Stimulated activated naive CD8-positive, alpha-beta T cell treated with anti-CD3 and anti-CD28 coated beads, Interleukin-15, Interleukin-2, amounts not matched to agents 100 ng/mL and 50 ng/mL, for 24 hours (primary cell): ENCODE results near the gene NEK6.

Experiments
- H3K27ac Mint-ChIP-seq: one replicate; pipeline ENCODE4 v1.8.0; 2021; ENCODE audit warnings: mild to moderate bottlenecking, mixed read lengths
- H3K27me3 Mint-ChIP-seq: one replicate; pipeline ENCODE4 v1.8.0; 2021; ENCODE audit warnings: mixed read lengths
- H3K36me3 Mint-ChIP-seq: one replicate; pipeline ENCODE4 v1.8.0; 2021; ENCODE audit warnings: low read depth, mixed read lengths
- H3K4me1 Mint-ChIP-seq: one replicate; pipeline ENCODE4 v1.8.0; 2021; ENCODE audit warnings: low read depth, mixed read lengths
- H3K4me3 Mint-ChIP-seq: one replicate; pipeline ENCODE4 v1.8.0; 2021; ENCODE audit warnings: mild to moderate bottlenecking, mixed read lengths
- H3K9me3 Mint-ChIP-seq: one replicate; pipeline ENCODE4 v1.8.0; 2021; ENCODE audit warnings: mixed read lengths

NEK6 gene

DNA sequence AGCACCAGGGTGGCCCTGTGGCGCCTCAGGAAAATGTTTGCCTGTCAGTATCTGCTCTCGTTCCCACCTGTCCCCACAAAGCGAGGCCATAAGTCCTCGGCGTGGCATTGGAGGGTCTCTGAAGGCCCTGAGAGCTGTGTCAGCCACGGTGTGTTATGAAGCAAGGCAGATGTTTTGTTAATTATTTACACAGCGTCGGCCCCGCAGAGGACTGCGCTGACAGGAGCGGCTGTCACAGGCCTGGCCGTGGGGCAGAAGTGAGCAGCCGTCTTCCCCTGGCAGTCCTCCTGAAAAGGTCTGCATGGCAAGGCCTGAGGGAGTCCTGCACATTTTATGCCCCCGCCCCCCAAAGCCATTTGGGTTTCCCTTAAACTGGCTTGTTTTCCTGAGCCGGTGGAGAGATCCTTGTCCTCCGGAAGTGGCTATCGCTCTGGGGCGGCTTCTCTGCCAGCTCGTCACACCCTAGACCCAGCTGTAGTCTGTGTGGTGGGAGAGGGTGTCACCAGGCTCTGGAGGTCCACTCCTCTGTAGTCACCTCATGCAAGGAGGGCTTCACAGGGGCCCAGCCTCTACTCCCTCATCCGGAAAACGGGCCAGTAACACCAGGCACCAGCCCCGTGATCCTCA lies 6.2 kb downstream of the NEK6 start:
- peaks cover 27% of the 10 kb centered on the region for H3K27me3 Mint-ChIP-seq
- peaks cover 53% of the 10 kb centered on the region for H3K4me1 Mint-ChIP-seq
- H3K27ac Mint-ChIP-seq = no peak overlapping the region
- no peak overlapping the region for H3K4me3 Mint-ChIP-seq
- no peaks in the 10 kb centered on the region for H3K36me3 Mint-ChIP-seq
- H3K9me3 Mint-ChIP-seq = no peaks in the 10 kb centered on the region

DNA sequence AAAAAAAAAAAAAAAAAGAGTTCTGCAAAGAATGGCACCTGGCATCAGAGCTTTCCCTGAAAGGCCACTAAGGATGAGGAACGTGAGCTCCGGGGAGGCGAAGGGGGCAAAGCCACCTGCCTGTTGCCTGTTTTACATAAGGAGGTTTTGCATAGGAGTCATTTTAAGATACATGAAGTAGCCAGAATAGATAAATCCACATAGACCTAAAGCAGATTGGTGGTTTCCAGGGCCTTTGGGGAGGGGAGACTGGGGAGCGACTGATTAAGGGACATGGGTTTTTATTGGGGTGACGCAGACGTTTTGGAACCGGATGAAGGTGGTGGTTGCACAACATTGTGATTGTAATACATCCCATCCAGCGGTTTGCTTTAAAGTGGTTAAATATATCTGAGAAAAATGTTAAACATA lies 7.1 kb downstream of the NEK6 start:
- peaks cover 46% of the 10 kb centered on the region for H3K4me1 Mint-ChIP-seq

DNA sequence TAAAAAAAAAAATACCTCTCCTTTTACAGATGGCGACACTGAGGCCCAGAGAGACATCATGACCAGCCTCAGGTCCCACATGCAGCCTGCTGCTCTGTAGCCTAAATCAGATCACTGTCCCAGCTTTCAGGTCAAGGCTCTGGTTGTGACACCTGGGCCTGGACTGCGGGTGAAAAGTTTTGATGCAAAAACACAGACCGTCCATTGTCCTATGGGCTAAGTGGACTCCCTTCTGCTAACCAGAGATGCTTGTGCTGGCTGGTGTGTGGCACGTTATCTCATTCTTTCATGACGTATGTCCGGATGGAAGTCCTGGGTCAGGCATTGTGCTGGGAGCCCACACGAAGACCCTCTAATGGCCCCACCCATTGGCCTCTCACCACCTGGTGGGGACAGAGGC lies 7.8 kb downstream of the NEK6 start:
- H3K27me3 Mint-ChIP-seq = peaks cover 17% of the 10 kb centered on the region
- H3K27ac Mint-ChIP-seq = no peak overlapping the region
- H3K4me1 Mint-ChIP-seq = peaks cover 43% of the 10 kb centered on the region
- no peaks in the 10 kb centered on the region for H3K36me3 Mint-ChIP-seq
- H3K9me3 Mint-ChIP-seq = no peaks in the 10 kb centered on the region
- no peak overlapping the region for H3K4me3 Mint-ChIP-seq

More for the DNA sequence above, 7.1 kb downstream of the NEK6 start:
- Mint-ChIP-seq H3K4me3 (no peak overlapping the region), H3K27ac (no peak overlapping the region), H3K9me3 (no peaks in the 10 kb centered on the region), H3K27me3 (peaks cover 20% of the 10 kb centered on the region), H3K36me3 (no peaks in the 10 kb centered on the region)

DNA sequence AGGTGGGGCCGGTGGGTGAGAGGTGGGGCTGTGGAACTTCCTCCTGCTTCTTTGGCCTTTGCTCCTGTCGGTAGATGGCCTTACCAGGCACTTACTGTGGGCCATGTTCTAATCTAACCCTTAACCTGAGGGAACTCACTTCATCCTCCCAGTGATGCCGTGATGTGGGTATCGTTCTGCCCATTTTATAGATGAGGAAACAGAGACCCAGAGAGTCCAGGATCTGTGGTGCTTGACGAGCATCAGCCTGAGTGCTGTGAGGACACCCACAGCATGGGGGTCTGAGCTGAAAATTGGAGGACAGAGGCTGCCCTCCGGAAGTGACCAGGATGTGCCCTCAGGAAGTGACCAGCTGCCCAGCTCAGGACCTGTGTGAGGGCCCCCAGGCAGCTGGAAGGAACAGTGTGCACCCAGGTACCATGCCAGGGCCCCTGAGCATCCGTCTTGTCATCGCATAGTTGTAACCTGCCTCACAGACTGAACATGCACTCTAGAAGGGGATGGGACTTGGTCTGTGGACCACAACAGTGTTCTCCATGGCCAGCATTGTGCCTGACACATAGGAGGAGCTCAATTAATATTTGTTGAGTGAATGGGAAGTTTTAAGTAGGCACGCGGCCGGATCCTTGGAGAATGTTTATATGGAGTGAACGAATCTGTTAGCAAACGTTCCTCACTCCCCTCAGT lies 8.5 kb downstream of the NEK6 start:
- Mint-ChIP-seq H3K4me3 (no peak overlapping the region), H3K36me3 (no peaks in the 10 kb centered on the region), H3K27ac (no peak overlapping the region), H3K4me1 (peaks cover 36% of the 10 kb centered on the region), H3K9me3 (no peaks in the 10 kb centered on the region), H3K27me3 (peaks cover 13% of the 10 kb centered on the region)

DNA sequence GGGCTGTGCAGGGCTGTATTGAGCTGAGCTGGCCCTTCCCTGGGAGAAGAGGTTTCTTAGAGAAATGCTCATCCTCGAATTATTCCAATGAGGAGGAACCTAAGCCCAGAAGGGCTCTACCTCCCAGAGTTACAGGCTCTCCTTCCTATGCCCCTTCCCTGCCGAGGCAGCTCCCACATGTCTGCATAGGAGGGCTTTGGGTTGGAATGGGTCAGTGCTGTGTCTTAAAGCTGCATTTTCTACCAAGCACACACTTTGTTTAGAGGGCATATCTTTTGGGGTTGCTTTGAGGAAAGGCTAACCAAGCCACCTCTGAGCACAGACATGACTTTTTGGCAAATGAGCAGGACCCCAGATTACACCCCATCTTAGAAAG lies 9.1 kb downstream of the NEK6 start:
- H3K36me3 Mint-ChIP-seq = no peaks in the 10 kb centered on the region
- peaks cover 31% of the 10 kb centered on the region for H3K4me1 Mint-ChIP-seq
- no peak overlapping the region for H3K4me3 Mint-ChIP-seq
- H3K27me3 Mint-ChIP-seq = peaks cover 9% of the 10 kb centered on the region
- H3K9me3 Mint-ChIP-seq = no peaks in the 10 kb centered on the region
- no peak overlapping the region for H3K27ac Mint-ChIP-seq

DNA sequence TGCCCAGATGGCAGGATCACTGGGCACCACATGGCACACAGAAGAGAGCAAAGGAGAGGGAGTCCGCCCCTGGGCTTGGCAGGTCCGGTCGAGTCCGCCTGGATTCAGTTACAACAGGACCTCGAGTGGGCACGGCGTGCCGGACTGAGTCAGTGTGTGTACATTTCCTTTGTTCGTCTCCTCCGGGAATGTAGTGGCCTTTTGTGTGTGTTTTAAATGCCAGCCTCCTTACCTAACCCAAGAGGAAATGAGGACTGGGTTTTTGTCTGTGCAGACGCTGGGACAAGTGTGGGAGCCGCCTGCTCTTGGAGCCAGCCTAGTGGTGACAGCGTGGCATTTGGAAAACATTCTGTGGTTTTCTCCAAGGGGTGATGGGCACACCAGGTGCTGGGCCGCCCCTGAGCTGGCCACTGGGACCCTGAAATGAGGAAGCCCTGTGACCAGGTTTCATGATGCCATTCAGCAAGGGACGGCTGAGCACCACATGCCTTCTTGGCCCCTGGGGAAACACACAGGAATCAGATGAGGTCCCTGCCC lies 9.6 kb downstream of the NEK6 start:
- Mint-ChIP-seq H3K4me3 (no peak overlapping the region), H3K4me1 (peaks cover 26% of the 10 kb centered on the region), H3K27ac (no peak overlapping the region)

DNA sequence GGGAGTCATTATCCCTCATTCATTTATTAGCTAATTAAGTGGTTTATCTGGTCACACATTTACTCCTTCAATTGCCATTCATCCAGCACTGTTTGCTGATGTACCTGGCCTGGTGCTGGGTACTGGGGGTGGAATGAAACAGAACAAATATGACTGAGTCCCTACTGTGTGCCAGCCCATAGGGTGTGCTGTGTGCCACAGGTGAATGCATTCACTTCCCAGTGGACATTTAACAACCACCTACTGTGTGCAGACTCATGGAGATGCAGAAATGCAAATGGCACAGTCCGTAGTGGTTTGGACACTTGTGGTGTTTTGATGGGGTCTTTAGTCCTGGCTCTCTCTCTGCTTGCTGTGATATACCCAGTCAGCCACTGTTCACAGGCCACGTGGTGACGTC lies 10.5 kb downstream of the NEK6 start:
- H3K9me3 Mint-ChIP-seq = no peaks in the 10 kb centered on the region
- no peaks in the 10 kb centered on the region for H3K36me3 Mint-ChIP-seq
- H3K4me3 Mint-ChIP-seq = no peak overlapping the region
- H3K4me1 Mint-ChIP-seq = peaks cover 26% of the 10 kb centered on the region
- no peak overlapping the region for H3K27ac Mint-ChIP-seq
- H3K27me3 Mint-ChIP-seq = peaks cover 6% of the 10 kb centered on the region

More for the DNA sequence above, 9.6 kb downstream of the NEK6 start:
- Mint-ChIP-seq H3K36me3 (no peaks in the 10 kb centered on the region), H3K9me3 (no peaks in the 10 kb centered on the region), H3K27me3 (peaks cover 6% of the 10 kb centered on the region)

DNA sequence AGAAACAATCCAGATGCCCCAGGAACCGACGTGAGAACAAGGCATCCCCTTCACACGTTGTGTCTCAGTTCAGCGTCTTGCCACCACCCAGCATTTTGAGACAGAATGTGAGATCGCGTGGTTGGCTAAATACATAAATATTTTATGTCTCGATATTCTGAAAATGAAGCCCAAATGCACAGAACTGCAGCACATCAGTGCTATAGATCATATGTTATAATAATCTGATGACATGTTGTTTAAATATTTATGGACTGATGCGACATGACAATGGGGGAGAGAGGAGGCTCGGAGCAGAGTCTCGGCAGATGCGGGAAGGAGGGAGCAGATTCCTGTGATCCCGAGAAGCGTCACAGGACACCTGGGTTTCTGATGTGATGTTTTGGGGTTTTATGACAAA lies 10.9 kb downstream of the NEK6 start:
- H3K27me3 Mint-ChIP-seq = peaks cover 6% of the 10 kb centered on the region
- H3K4me3 Mint-ChIP-seq = no peak overlapping the region
- H3K9me3 Mint-ChIP-seq = no peaks in the 10 kb centered on the region
- no peaks in the 10 kb centered on the region for H3K36me3 Mint-ChIP-seq
- peaks cover 26% of the 10 kb centered on the region for H3K4me1 Mint-ChIP-seq
- no peak overlapping the region for H3K27ac Mint-ChIP-seq

DNA sequence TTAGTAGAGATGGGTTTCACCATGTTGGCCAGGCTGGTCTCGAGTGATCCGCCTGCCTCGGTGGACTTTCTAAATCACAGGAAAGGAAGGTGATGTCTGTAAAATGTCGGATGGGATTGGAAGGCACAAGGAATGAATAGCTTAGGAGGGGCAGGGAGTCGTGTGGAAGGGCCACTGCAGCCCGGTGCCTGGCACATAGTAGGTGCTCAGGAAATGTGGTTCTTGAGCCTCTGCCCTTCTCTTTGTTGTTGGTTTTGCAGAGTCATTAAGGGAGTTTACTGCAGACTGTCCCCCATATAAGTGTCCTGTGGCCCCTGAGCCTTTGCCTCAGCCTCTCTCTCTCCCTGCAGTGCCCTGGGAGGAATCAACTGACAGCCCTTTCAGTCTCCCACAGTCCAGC lies 11.8 kb downstream of the NEK6 start:
- Mint-ChIP-seq H3K36me3 (no peaks in the 10 kb centered on the region), H3K4me1 (peaks cover 26% of the 10 kb centered on the region), H3K9me3 (no peaks in the 10 kb centered on the region), H3K27ac (no peak overlapping the region), H3K4me3 (no peak overlapping the region), H3K27me3 (peaks cover 6% of the 10 kb centered on the region)

DNA sequence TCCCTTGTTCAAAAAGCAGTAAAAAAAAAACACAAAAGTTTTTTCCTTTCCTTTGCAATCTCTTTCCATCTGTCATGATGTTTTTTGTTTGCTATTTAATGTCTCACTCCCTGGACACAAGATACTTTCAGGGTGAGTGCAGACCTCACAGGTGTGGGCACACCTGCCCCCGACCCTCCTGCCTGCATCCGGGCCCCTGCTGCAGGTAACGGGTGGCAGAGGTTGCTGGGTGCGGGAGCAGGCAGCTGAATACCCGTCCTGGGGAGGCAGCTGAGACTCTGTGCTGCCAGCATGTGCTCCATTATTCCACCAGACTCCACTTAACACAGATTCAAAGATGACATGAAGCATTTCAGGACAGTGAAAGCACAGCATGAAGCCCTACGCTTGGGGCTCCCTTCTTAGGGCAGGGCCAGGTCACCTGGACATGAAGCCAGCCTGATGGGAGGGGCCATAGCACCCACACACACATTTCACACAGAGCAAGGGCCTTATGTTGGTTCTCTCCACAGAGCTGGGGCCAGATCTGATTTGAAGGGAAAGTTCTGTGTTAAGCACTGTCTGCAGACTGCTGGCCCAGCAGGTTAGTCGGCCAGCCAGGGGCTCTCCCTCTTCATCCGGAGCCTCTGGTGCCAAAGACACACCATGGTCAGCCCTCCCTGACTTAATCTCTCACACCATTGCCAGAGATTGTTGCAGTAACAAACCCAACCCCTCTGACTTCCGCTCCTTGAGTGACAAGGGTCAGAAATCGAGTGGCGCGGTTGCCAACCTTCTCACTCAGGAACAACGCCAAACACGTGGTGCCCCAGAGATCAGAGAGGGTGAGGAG lies 13.0 kb downstream of the NEK6 start:
- Mint-ChIP-seq H3K27me3 (peaks cover 3% of the 10 kb centered on the region), H3K9me3 (no peaks in the 10 kb centered on the region), H3K36me3 (no peaks in the 10 kb centered on the region), H3K4me3 (no peak overlapping the region), H3K27ac (no peak overlapping the region), H3K4me1 (peaks cover 18% of the 10 kb centered on the region)

DNA sequence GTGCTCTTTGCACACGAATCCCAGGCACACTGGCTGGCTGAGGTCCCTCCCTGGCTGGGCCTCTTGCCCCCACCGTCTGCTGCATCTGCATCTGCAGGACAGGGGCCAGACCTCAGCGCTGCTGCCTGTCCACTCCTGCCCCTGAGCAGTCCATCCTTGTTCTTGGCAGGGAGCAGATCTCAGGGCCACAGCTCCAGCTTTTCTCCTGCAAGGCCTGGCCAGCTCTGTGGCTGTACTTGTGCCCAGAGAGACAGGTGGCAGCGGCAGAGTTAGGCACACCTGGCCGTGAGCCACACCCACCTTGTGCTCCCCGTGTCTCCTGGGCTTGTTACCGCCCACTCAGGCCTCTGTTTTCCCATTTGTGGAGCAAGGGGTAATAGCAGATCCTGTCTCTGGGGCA lies 13.9 kb downstream of the NEK6 start:
- Mint-ChIP-seq H3K27ac (no peak overlapping the region), H3K9me3 (no peaks in the 10 kb centered on the region), H3K4me3 (no peak overlapping the region), H3K36me3 (no peaks in the 10 kb centered on the region), H3K4me1 (peaks cover 16% of the 10 kb centered on the region), H3K27me3 (no peaks in the 10 kb centered on the region)

DNA sequence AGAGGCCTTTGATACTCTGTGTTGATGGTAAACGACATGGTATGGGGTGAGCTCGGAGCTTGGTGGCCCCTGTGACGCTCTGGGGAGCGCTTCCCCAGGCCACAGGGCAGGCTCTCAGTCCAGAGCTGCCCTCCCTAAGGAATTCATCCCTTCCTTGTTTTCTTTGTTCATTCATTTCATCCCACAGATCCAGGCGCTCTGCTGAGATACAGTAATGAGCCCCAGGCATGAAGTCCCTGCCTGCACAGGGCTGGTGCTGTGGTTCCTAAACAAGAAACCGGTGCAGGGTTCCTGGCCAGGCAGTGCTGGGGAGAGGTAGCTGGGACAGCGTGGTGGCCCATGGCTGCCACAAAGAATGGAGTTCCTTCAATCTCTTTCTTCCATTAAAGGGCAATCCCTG lies 14.4 kb downstream of the NEK6 start:
- Mint-ChIP-seq H3K4me1 (peaks cover 12% of the 10 kb centered on the region), H3K4me3 (no peak overlapping the region), H3K27me3 (no peaks in the 10 kb centered on the region), H3K9me3 (no peaks in the 10 kb centered on the region), H3K27ac (no peak overlapping the region), H3K36me3 (no peaks in the 10 kb centered on the region)

DNA sequence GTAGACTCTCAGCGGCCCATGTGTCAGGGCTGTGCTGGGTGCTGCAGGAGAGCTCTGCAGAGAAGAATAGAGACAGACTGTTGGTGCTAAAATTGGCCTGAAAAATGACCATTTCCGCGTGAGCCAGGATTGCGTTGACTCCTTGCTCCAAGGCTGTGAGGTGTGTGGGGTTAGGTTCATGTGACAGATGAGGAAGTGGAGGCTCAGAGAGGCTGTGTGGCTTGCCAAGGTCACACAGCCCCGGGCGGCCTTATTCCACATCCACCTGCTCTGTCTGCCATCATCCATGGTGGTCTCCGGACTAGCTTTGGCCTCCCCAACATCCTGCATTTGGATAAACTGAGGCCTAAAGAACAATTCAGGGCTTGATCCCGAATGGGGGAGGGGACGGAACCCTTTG lies 15.2 kb downstream of the NEK6 start:
- no peak overlapping the region for H3K4me3 Mint-ChIP-seq
- H3K27ac Mint-ChIP-seq = no peak overlapping the region
- no peaks in the 10 kb centered on the region for H3K36me3 Mint-ChIP-seq
- H3K4me1 Mint-ChIP-seq = peaks cover 5% of the 10 kb centered on the region
- H3K9me3 Mint-ChIP-seq = no peaks in the 10 kb centered on the region
- no peaks in the 10 kb centered on the region for H3K27me3 Mint-ChIP-seq

DNA sequence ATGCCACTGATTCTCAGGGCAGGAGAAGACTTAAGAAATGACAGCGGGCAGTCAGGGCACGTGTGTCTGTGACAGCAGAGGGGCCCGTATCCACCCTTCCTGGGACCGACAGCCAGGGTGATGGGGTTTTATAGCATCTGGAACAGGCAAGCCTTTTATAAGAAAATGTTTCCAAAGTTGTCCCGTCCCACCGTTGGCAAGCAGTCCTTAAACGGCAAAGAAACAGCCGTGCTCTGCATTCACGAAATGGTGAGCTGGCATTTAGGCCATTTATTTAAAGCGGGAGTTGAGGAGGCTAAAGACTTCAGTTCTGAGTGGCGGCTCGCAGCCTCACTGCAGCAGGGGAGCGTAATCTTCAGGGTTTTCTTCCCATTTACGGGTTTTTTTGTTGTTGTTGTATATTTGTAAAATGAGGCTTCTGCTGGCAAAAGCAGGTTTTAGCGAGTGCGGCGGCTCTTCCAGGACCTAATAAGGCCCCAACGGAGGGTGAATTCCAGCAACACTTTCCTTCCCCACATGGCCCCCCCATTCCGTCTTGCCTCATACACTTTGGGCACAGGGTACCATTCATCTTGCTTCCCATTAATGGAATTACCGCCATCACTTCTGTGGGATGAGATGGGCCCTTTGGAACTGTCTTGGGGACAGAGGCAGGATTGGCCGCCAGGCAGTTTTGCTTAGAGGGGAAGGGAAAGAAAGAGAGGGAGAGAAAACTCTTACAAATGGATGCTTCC lies 15.8 kb downstream of the NEK6 start:
- Mint-ChIP-seq H3K9me3 (no peaks in the 10 kb centered on the region), H3K36me3 (no peaks in the 10 kb centered on the region), H3K4me3 (no peak overlapping the region), H3K27ac (no peak overlapping the region), H3K4me1 (peaks cover 8% of the 10 kb centered on the region), H3K27me3 (no peaks in the 10 kb centered on the region)

DNA sequence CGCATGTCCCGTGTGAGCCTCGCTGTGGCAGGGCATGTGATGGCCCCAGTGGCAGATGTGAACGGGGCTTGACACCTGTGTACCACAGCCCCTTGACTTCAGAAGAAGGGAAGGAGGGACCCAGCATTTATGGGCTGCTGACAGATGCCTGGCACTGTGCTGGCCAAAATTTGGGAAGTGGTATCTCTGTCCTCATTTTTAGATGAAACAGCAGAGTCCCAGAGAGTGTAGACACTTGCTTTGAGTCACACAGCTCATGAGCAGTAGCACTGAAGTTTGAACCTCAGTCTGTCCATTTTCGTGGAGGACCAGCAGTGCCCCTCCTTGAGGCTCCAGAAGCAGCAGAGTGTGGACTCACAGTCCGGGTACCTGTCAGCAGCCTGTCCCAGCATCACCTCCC lies 16.5 kb downstream of the NEK6 start:
- no peaks in the 10 kb centered on the region for H3K36me3 Mint-ChIP-seq
- peaks cover 8% of the 10 kb centered on the region for H3K4me1 Mint-ChIP-seq
- no peaks in the 10 kb centered on the region for H3K9me3 Mint-ChIP-seq
- H3K4me3 Mint-ChIP-seq = no peak overlapping the region
- H3K27me3 Mint-ChIP-seq = no peaks in the 10 kb centered on the region
- H3K27ac Mint-ChIP-seq = no peak overlapping the region
